ENCODE results near the gene PPP1R9A.

Gene PPP1R9A

DNA sequence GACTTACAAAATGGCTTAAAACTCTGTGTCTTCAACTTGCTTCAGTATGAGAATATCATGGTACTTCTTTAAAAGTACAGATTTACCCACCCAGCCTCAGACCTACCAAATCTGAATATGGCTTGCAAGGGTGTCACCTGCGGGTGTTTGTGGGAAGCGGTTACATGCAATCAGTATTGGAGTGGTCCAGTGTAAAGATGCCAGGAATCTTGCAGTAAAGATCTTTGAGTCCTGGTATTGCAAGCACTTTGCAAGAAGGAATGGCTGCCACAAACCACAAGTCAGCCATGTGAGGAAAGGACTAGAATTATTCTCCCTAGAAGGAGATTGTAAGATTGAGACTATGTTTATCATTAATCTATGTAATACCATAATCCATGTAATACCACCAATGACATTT is 301.9 kb downstream of the PPP1R9A start:
- no peak for DNase-seq

- no peak for DNase-seq
Measured at GRCh38 chr7:95209788-95210187, 302.4 kb downstream of the PPP1R9A start.

DNA sequence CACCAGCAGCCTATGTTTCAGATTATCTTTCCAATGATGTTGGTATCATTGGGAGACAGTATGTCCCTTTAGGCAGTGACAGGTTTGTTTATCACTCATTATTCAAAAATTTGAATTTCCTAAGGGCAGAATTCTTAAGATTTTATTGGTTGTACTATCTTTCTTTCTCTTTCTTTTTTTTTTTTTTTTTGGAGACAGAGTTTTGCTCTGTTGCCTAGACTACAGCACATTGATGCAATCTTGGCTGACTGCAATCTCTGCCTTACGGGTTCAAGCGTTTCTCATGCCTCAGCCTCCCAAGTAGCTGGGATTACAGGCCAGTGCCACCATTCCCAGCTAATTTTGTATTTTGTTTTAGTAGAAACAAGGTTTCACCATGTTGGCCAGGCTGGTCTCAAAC is 305.8 kb downstream of the PPP1R9A start:
- no peak for DNase-seq

- no peak for DNase-seq
Measured at GRCh38 chr7:95213809-95214492, 306.6 kb downstream of the PPP1R9A start.

DNA sequence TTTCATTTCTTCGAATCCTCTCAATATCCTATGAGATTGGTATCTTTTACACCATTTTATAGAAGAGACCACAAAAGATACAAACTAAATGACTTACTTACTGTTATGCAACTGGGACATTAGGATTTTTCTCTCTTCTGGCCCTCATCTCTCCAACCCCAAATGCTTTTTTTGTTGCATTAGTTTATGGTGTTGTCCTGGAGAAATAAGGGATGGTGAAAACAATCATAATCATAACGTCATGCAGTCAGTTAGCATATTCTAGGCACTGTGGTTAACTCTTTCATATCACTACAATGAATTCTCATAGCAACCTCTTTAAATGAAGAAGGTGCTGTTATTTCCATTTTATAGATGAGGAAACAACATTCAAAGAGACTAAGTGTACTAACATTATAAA is 312.3 kb downstream of the PPP1R9A start:
- no peak for DNase-seq

GRCh38 chr7:95220328-95220727 is 312.9 kb downstream of the PPP1R9A start:
- DNase-seq, result no peak

DNA sequence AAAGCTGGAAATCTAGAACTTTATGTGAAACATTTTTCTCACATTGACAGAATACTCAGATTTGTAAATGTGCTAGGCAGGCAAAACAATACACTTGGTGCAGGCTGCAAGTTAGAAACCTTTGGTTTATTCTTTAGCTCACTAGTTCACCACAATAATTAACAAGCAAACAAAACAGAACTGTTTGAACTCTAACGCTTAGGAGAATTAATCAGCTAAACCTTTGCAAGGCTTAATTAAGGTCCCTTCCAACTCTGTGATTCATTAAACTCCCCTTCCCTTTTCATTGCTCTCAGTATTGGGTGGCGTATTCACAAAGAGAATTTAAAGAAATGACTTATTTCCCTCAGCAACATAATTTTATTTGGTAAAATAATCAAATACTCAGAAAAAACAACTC is 317.9 kb downstream of the PPP1R9A start:
- no peak for DNase-seq

DNA sequence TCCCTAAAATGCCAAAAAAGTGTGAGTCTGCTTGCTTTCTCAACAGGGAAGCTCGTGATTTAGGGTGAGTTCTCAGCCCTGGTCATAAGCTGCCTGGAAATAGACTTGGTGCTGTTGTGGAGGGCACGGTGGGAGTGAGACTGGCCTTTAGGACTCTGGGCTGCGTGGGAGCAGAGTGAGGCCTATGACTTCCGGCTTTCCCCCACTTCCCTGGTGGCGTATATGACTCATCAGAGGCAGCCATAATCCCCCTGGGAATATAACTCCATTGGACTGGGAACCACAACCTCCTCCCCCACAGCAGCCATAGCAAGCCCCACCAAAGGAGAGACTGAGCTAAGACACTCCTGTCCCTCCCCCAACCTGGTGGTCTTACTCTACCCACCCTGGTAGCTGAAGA is 321.9 kb downstream of the PPP1R9A start:
- no peak for DNase-seq

DNA sequence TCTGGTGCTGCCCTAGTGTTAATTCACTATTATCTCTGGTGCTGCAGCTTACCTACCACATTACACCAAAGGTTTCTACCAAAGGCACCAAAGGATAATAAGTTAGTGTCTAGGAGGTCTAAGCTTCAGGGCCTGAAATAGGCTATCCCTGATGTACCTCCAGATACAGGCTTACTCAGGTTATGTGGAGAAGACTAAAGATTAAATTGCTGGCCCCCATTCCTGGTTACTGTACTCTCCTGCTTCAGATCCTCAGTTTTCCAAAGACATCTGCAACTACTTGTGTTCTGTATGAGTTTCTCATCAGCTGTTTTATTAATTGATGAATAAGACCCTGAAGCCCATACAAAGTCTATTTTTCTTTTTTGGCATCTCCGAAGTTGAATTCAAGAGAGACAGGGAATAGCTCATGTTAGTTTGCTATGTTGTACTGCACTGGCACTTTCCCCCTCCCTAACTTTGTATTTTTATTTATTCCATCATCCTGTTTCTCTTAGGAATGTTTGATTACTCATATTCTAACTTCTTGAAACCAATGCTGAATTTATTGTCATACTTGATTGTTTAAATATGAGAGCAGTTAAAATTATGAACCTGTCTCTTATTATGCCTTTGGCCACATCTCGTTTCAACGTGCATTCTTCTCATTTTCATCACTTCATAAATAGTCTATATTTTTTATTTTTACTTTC is 331.0 kb downstream of the PPP1R9A start:
- DNase-seq, result no peak

DNA sequence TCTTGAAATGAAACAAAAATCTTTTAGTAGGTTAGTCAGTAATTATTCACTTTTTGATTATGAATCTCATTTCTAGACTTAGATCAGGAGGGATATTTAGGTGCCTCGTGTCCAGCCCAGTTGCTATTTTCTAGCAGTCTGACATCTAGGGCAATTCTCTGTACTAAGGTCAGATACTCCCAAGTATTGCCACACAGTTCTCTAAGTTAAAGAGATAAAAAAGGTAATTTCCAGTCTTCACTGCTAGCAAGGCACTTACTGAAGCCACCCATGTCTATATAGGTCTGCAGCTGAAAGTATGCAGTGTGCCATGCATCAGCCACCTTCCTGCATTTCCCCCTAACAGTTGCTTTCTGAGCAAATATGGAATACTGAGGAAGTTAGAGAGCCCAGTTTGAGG is 333.5 kb downstream of the PPP1R9A start:
- no peak for DNase-seq

GRCh38 chr7:95242266-95242665 is 334.9 kb downstream of the PPP1R9A start:
- DNase-seq, result no peak

- DNase-seq, result no peak
Measured at GRCh38 chr7:95244616-95245015, 337.2 kb downstream of the PPP1R9A start.

- DNase-seq, result no peak
Measured at GRCh38 chr7:95245828-95246500, 338.6 kb downstream of the PPP1R9A start.

GRCh38 chr7:95246831-95247370 is 339.5 kb downstream of the PPP1R9A start:
- DNase-seq, result no peak

- DNase-seq, result no peak
Measured at GRCh38 chr7:95250571-95250970, 343.2 kb downstream of the PPP1R9A start.

DNA sequence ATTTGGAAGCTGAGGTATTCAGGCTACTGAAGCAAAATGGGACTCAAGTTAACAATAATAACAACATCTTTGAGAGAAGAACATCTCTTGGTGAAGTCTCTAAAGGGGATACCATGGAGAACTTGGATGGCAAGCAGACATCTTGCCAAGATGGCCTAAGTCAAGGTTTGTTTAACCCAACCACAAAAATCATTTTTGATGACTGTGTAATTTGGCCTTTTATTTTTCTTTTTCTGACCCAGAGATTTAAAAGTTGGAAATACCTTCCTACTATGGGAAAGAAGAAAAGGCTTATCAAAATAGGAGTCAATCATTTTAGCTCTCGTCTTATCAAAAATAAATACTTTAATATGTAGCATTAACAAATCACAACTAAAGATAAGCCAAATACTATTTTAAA is 344.6 kb downstream of the PPP1R9A start:
- no peak for DNase-seq

DNA sequence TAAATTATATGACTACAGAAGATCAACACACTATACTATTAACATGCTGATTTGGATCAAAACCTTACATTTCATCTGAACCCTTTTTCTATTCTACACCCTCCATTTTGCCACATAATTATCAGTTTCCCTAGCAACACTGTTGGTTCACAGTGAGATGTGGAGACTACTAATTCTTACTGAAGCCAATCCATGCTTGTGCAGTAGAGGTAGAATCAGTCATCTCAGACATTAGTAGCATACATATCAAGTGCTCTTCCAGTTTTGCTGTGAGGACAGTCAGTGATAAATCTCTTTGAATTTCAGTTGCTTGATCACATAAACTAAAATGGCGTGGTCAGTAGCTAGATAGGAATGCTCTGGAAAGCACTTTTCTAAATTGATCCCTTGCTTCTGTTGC is 346.6 kb downstream of the PPP1R9A start:
- DNase-seq, result no peak

DNA sequence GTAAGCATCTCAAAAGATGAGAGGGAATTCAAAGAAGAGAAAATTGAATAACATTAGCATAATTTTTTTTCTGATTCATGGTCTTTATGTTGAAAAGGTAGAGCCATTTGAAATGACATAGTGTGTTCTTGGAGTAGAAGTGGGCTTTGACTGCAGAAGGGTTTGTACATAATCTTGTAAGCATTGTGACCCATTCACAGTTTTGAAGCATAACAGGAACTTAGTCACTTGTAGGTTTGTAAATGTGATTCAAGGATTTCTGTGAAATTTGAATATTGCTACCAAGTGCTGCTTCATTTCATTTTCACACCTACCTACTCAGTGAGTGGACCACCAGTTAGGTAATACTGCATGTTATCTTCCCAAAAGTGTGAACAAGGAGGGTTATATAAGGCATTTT is 348.3 kb downstream of the PPP1R9A start:
- no peak for DNase-seq

DNA sequence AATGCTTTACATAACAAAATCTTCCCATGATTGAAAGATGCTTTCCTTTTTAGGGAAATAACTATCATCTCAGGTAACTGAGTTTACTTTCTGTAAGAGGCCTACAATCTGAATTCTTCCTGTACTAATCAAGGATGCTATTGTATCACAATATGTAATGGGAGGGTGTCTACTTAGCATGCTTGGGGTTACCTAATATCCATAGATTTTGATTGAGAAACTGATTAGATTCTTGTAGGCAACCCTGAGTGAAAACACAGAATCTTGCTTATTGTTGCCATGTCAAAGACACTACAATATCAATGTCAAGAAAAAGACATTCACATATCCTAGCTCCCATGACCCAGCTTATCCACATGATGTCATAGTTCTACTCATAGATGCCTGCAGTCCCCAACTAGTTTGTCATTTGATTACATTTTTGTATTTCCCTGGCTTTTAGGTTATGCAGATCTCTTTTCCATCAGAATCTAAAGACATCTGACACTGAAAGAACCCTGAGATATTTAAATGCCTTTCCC is 354.6 kb downstream of the PPP1R9A start:
- no peak for DNase-seq

GRCh38 chr7:95262875-95263274 is 355.5 kb downstream of the PPP1R9A start:
- DNase-seq, result no peak

GRCh38 chr7:95263785-95264362 is 356.5 kb downstream of the PPP1R9A start:
- no peak for DNase-seq

DNA sequence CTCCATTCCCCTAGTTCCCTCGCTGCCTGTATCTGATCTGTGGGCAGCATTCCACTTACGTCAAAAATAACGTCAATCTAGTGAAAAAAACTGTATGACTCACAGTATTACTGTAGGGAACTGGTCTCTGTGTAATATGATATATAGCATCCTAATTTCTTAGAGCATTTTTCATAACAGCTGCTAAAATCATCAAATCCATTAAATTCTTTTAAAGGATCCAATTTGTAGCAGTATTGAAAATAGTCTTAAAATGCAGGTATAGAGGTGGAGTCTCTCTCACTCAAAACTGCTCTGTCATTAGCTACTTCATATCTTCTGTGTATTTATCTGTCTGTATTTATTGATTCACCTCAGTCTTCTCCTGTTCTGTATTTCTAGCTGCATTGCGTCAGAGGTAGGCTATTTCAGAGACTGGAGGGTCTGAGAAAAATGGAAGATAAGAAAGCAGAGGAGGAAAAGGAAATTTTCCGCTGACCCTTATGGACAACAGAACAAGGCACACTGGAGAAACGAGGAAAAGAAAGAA is 357.0 kb downstream of the PPP1R9A start:
- DNase-seq, result no peak

DNA sequence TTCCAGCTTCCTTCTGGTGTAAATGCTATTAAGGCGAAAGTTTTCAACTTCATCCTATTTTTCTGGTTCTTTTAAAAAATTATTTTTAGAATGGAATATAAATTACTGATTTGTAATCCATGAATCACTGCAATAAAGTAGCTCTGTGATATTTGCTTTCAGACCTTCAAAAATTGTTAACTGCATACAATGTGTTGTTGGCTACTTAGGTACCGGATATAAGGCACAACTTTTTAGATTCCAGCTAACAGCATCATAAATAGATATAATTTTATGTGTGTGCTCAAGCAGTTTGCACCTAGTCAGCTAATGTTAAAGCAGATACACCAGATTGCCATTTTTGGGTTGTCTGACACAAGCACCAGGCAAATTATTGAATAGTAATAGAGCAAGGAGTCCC is 358.2 kb downstream of the PPP1R9A start:
- DNase-seq, result no peak

Measured in activated gamma-delta T cell (primary cell).